ENCODE results near the gene PGM1. TPM values are rescaled to one million over a fixed set of nuclear protein-coding genes. Genes with fewer than 3 reads are reported as not detected.
A peak's percentile ranks its signal among the peaks of the same experiment; 100 is the strongest.

The PGM1 gene
- total RNA-seq, 1 donor from 2014 or later: 44.2 TPM

DNA sequence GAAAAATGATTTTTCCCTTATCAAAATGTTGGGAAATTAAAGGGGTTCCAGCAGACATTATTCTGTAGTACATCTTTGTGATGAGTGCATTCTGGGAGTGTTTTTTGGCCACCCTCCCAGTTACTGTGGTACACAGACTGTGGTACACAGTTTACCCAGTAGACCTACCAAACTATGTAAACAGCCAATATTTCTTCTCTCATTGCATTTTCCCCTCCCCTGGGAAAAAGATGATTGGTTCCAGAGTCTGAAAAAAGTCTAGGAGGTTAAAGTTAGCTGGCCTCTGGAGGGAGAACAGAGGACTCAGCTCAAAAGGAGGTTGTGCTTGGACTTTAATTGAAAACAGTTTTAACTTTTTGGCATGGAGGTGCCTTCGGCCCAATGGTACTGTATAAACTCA is 42.5 kb downstream of the PGM1 start:
- DNase-seq: no peak

DNA sequence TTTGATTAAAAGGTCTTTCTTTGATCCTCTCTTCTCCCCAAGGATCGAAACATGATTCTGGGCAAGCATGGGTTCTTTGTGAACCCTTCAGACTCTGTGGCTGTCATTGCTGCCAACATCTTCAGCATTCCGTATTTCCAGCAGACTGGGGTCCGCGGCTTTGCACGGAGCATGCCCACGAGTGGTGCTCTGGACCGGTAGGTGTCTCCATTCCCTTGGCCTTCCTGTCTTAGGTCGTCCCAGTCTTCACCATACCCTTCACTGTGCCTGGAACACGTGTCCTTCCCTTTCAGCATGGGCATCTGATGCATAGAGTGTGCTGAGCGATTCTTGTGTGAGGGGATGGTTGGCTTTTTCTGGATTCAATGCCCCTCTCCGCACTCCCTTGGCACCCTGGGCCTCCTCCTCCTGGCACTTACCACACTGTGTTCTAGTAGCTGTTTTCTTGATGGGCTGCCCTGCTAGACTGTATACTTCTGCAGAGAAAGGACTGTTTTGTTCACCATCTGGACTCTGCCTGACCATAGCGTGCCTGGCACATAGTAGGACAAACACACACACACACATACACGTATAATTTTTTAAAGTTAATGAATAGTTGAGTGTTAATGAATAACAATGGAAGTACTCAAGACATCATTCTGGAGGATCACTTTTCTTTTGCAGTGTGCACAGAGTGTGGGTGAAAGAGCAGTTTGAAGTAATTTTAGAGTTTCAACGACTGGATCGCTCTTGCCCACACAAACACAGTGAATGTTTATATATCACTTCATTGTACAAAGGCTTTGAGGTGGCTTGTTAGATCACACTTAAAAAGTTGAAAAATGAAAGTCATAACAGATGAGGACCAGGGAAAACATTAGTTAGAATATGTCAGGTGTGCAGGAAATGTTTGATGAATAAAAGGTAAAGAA is 43.2 kb downstream of the PGM1 start:
- no peak for DNase-seq

DNA sequence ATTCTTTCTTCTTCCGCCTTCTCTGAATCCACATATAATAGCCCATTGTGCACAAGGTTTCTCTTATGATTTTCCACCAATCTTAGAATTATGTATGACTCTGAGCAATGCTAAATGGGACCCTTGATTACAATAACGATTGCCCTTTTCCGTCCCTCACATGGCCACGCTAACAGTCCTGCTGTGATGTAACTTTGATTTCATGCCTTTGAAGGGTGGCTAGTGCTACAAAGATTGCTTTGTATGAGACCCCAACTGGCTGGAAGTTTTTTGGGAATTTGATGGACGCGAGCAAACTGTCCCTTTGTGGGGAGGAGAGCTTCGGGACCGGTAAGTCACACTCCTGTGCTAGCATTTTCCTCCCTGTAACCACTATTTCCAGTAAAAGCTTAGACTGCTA is 45.3 kb downstream of the PGM1 start:
- no peak for DNase-seq

DNA sequence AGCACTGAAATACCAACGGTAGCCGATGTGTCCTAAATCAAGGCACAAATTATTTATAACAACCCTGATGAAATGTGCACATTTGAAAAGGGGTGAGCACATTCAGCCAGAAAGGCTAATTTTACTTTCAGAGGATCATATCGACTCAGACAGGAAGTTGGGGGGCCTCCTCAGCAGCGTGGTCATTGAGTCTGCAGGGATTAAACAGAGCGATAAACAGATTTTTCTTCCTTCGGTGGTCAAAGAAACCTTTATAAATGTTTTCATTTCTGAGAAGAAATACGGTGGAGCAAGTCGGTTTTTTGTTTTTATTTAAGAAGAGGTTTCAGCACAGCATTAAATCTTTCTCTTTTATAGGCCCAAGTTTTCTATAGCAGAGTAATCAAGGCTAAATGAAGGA is 45.7 kb downstream of the PGM1 start:
- DNase-seq: no peak

- no peak for DNase-seq
Measured at GRCh38 chr1:63640633-63641567, 47.7 kb downstream of the PGM1 start.

DNA sequence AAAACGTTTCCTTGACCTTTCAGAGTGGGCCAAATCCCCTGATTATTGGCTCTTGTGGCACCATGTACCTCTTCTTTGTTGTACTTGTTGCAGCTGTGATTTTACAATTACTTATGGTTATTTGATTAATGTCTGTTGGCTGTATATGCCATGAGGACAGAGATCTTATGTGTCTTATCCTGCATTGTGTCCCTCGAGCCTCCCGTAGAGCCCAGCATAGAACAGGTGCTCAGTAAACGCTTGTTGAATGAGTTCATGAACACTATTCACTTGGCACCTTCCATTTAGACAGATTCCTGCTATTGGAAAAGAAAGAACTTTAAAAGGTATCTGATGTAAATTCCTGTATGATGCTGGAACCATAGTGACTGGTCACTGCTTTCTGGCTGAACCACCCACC is 48.4 kb downstream of the PGM1 start:
- DNase-seq: no peak

DNA sequence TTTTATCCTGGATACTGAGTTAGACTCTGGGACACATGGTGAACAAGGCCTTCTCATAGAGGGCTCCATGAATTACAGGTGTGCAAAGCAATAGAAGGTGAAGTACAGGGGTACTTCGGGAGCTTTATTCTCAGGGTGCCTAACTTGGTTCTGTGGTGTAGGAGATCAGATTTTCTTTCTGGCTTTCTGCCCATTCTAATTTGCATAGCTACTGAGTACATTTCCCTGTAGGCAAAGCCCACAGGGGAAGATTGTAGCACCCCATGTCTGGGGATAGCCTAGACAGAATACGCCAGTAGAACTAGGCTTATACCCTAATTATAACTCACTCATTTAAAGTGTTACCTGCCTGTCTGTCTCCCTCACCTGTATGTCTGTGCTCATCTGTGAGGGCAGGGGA is 49.7 kb downstream of the PGM1 start:
- no peak for DNase-seq

DNA sequence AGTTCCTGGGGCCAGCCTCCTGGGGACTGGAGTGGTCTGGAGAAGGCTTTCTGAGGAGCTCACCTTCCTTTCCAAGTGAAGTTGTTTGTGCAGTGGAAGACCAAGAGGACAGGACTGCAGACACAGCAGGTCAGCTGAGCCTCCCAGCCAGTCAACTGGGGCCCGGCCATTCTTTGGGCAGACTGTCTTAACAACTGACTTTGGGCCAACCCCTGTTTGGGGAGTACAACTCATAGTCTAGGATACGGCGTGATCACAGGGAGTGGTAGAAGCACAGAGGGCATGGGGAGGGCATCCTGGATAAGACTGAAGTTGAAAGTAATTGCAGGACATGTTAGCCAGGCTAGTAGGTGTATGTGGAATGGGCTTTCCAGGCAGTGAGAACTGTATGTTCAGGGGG is 50.3 kb downstream of the PGM1 start:
- DNase-seq: no peak

GRCh38 chr1:63643926-63644325 is 50.7 kb downstream of the PGM1 start:
- DNase-seq: no peak

- DNase-seq: no peak
Measured at GRCh38 chr1:63645317-63645716, 52.1 kb downstream of the PGM1 start.

DNA sequence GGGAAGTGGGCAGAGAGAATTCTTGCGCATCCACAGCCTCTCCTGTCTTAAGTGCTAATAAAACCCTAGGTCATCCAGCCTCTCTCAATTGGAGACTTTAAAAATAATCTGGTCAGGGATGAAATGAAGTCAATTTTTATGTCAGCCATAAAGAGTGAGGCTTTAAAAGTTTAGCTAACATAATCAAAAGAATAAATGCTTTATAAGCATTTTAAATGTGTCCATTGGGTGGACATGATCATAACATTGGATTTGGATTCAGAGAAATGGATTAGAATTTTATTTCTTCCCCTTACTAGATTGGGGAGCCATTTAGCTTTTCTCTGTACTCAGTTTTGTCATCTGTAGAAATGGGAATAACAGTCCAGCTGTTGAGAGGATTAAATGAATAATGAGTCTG is 55.5 kb downstream of the PGM1 start:
- DNase-seq: no peak

DNA sequence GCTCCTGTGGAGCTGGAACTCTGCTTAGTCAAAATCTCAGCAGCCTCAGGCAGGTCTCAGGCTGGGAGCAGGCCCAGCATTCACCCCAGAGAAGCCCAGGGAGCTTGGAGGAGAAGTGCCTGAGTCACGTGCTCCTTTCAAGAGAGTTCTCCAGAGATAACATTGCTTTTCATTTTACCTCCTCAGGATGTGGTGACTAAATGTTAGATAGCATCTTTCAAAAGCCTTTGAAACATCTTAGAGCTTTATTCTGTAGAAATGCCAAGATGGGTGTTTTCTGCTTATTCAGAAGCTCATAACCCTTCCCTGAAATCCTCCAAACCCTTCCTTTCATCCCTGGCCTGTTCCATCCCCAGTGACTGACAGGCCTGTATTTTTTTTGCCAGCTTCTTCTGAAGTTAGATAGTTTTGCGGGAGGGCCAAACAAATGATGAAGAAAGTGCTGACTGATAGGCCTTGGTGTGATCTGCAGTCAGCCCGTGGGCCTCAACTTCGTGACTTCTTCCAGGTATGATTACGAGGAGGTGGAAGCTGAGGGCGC is 58.0 kb downstream of the PGM1 start:
- peak; percentile 16 for DNase-seq

DNA sequence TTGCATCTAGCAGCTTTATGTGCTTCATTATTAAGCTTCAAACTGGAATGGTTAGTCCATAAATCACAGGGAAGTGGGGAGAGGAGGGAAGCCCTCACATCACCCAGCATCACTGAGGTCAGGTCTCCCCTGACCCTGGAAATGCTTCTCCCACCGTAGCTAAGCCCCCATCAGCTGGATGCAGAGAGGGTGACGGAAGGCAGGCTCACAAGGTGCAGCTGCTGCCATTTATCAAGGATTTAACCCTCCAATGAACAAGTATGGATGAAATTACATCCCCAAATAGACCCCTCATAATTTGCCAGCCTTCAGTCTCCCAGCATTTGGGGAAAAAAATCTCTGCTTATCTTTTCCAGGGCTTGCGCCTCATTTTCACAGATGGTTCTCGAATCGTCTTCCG is 60.8 kb downstream of the PGM1 start:
- DNase-seq: no peak

DNA sequence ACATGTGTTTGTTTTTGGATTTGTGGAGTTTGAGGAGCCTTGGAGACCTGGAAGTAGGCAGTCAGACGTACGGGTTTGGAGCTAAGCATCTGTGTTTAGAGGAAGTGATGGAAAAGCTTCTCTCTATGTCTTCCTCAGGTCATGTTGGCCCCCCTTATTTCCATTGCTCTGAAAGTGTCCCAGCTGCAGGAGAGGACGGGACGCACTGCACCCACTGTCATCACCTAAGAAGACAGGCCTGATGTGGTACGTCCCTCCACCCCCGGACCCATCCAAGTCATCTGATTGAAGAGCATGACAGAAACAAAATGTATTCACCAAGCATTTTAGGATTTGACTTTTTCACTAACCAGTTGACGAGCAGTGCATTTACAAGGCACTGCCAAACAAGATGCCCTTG is 66.2 kb downstream of the PGM1 start:
- no peak for DNase-seq

GRCh38 chr1:63662056-63662836 is 69.0 kb downstream of the PGM1 start:
- DNase-seq: peak; percentile 7

GRCh38 chr1:63662841-63663240 is 69.6 kb downstream of the PGM1 start:
- DNase-seq: peak; percentile 15

GRCh38 chr1:63663301-63663700 is 70.1 kb downstream of the PGM1 start:
- DNase-seq: no peak

DNA sequence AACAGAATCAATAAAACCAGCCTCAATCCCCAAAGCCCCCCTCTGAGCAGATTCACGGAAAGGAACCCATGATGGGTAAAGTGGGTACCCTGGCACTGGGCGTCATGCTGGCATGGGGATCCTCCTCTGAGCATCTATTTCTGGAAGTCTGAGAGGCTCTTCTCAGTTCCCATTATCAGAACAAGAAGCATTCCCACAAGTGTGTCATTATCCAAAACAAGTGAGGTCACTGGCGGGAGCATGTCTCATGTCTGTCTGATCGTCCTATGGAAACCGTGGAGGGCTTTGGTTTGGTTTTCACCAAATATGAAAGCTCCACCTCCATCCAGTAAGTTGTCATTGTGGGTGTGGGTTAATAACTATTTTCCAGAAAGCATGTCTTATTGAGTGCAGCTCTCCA is 70.7 kb downstream of the PGM1 start:
- DNase-seq: no peak

DNA sequence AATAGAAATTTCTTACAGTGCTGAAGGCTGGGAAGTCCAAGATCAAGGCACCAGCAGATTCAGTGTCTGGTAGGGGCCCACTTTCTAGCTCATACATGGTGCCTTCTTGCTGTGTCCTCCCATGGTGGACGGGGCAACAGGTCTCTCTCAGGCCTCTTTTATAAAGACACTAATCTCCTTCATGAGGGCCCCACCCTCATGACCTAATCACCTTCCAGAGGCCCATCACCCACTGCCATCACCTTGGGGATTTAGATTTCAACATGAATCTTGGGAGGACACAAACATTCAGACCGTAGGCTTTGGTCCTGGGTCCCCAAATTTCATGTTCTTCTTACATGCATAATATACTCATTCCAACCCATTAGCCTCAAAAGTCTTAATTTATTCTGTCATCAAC is 71.5 kb downstream of the PGM1 start:
- no peak for DNase-seq

GRCh38 chr1:63665410-63665809 is 72.2 kb downstream of the PGM1 start:
- DNase-seq: no peak

DNA sequence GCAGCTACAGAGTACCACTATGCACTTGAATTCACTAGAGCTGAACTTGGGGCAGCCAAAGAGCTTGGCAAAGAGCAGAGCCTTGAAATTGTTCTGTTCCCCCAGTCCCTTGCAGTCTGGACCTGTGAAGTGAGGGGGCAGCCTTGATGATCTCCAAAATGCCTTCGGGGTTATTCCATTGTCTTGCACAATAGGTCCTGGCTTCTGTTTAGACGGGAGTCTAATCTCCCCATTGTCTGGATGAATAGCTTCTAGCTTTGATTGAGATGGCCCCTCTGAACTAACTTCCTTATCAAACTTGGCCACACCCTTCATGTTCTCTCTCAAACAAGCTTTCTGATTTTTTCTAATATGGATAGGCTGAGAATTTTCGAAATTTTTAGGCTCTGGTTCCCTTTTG is 72.6 kb downstream of the PGM1 start:
- DNase-seq: no peak

GRCh38 chr1:63668298-63668697 is 75.1 kb downstream of the PGM1 start:
- DNase-seq: no peak
